ENCODE data around the gene HGFAC.

Gene HGFAC

GRCh38 chr4:3420606-3420955 lies 21.2 kb upstream of the HGFAC start:
- H3K4me3 ChIP-seq (ENCODE audit: low read length) = no peak overlapping the region
- TF ChIP-seq CTCF (IDR thresholded peaks at IDR 0.05; ENCODE audit: insufficient read depth, low read depth, low read length, missing control alignments) = no peak
- DNase-seq (ENCODE audit: low read depth) = no peak

- DNase-seq (ENCODE audit: low read depth) = no peak
- no peak for TF ChIP-seq CTCF (IDR thresholded peaks at IDR 0.05; ENCODE audit: insufficient read depth, low read depth, low read length, missing control alignments)
- no peak overlapping the region for H3K4me3 ChIP-seq (ENCODE audit: low read length)
Observed at GRCh38 chr4:3420956-3421355, 20.8 kb upstream of the HGFAC start.

GRCh38 chr4:3421470-3421869 lies 20.3 kb upstream of the HGFAC start:
- no peak for DNase-seq (ENCODE audit: low read depth)
- TF ChIP-seq CTCF (IDR thresholded peaks at IDR 0.05; ENCODE audit: insufficient read depth, low read depth, low read length, missing control alignments) = no peak

GRCh38 chr4:3422241-3422801 lies 19.4 kb upstream of the HGFAC start:
- no peak overlapping the region for H3K4me3 ChIP-seq (ENCODE audit: low read length)
- DNase-seq (ENCODE audit: low read depth) = no peak
- TF ChIP-seq CTCF (IDR thresholded peaks at IDR 0.05; ENCODE audit: insufficient read depth, low read depth, low read length, missing control alignments) = no peak

More at GRCh38 chr4:3421470-3421869, 20.3 kb upstream of the HGFAC start:
- no peak overlapping the region for H3K4me3 ChIP-seq (ENCODE audit: low read length)

- no peak overlapping the region for H3K4me3 ChIP-seq (ENCODE audit: low read length)
- no peak for DNase-seq (ENCODE audit: low read depth)
- no peak for TF ChIP-seq CTCF (IDR thresholded peaks at IDR 0.05; ENCODE audit: insufficient read depth, low read depth, low read length, missing control alignments)
Observed at GRCh38 chr4:3422808-3423297, 18.9 kb upstream of the HGFAC start.

GRCh38 chr4:3423406-3423805 lies 18.4 kb upstream of the HGFAC start:
- H3K4me3 ChIP-seq (ENCODE audit: low read length) = no peak overlapping the region
- TF ChIP-seq CTCF (IDR thresholded peaks at IDR 0.05; ENCODE audit: insufficient read depth, low read depth, low read length, missing control alignments) = no peak
- DNase-seq (ENCODE audit: low read depth) = no peak

- no peak for DNase-seq (ENCODE audit: low read depth)
- H3K4me3 ChIP-seq (ENCODE audit: low read length) = no peak overlapping the region
- no peak for TF ChIP-seq CTCF (IDR thresholded peaks at IDR 0.05; ENCODE audit: insufficient read depth, low read depth, low read length, missing control alignments)
Observed at GRCh38 chr4:3423952-3424351, 17.8 kb upstream of the HGFAC start.

All from epithelial cell of esophagus (primary cell).